HepG2 (cell line): ENCODE results near the gene NRN1L. TPM values are rescaled to one million over a fixed set of nuclear protein-coding genes. Genes with fewer than 3 reads are reported as not detected.

Source experiments
- CBX2 ChIP-seq, 2 experiments: fragments of 200-600 bp in 1 of 2; sonication (generic); formaldehyde crosslinking in 1 of 2; IDR thresholded peaks; 2 replicates each; pipeline versions ENCODE4 v1.7.0 to v1.8.1; 2018 to 2022; ENCODE audit warnings: low read depth in 2 of 2, low read length in 1 of 2, mild to moderate bottlenecking in 1 of 2, missing genetic modification reagents in 1 of 2
- ERF ChIP-seq: IDR thresholded peaks from 2 replicates; pipeline ENCODE4 v1.6.1; 2018; ENCODE audit warnings: missing biosample characterization, missing genetic modification reagents
- HMGA1 ChIP-seq: sonication (generic); formaldehyde crosslinking; conservative IDR thresholded peaks from 2 replicates; pipeline ENCODE4 v1.4.0; 2020; ENCODE audit warnings: missing genetic modification reagents
- HOXA7 ChIP-seq: sonication (generic); formaldehyde crosslinking; IDR thresholded peaks from 2 replicates; pipeline ENCODE4 v1.8.1; 2022; ENCODE audit warnings: mild to moderate bottlenecking, missing genetic modification reagents, moderate library complexity
- KLF15 ChIP-seq: sonication (generic); formaldehyde crosslinking; IDR thresholded peaks from 2 replicates; pipeline ENCODE4 v1.8.1; 2023; ENCODE audit warnings: borderline replicate concordance, mild to moderate bottlenecking, inconsistent platforms, missing genetic modification reagents, mixed read lengths
- MED8 ChIP-seq: sonication (generic); formaldehyde crosslinking; IDR thresholded peaks from 2 replicates; pipeline ENCODE4 v1.8.1; 2023; ENCODE audit warnings: mild to moderate bottlenecking, missing genetic modification reagents; ENCODE audit not compliant: insufficient replicate concordance
- MXI1 ChIP-seq: IDR thresholded peaks from 3 replicates; pipeline ENCODE4 v1.6.1; 2012; ENCODE audit warnings: low read depth, low read length, inconsistent platforms, borderline replicate concordance
- NR1H2 ChIP-seq: sonication (generic); formaldehyde crosslinking; IDR thresholded peaks from 2 replicates; pipeline ENCODE4 v1.8.1; 2022; ENCODE audit warnings: low read depth, missing genetic modification reagents, borderline replicate concordance
- SALL2 ChIP-seq: sonication (generic); formaldehyde crosslinking; IDR thresholded peaks from 2 replicates; pipeline ENCODE4 v1.8.1; 2023; ENCODE audit warnings: mild to moderate bottlenecking, missing genetic modification reagents, inconsistent platforms
- SKI ChIP-seq: fragments of 450-650 bp; IDR thresholded peaks from one replicate; pipeline ENCODE4 v1.6.1; 2018; ENCODE audit warnings: mild to moderate bottlenecking; ENCODE audit not compliant: partially characterized antibody
- TAF15 ChIP-seq: fragments of 200-400 bp; formaldehyde crosslinking; IDR thresholded peaks from one replicate; pipeline ENCODE4 v1.6.1; 2018; ENCODE audit warnings: mild to moderate bottlenecking, low read depth, low read length; ENCODE audit not compliant: poor library complexity, severe bottlenecking
- TBX2 ChIP-seq: sonication (generic); formaldehyde crosslinking; IDR thresholded peaks from 2 replicates; pipeline ENCODE4 v1.5.0; 2020; ENCODE audit warnings: missing genetic modification reagents, mild to moderate bottlenecking, borderline replicate concordance
- XRCC5 ChIP-seq: fragments of 200-400 bp; formaldehyde crosslinking; optimal IDR thresholded peaks from 2 replicates; pipeline ENCODE3; 2017; ENCODE audit warnings: mild to moderate bottlenecking, low read length
- ZFP36L1 ChIP-seq: sonication (generic); formaldehyde crosslinking; IDR thresholded peaks from 2 replicates; pipeline ENCODE4 v1.8.0; 2022; ENCODE audit warnings: mild to moderate bottlenecking, missing genetic modification reagents, moderate library complexity
- ZNF101 ChIP-seq: sonication (generic); formaldehyde crosslinking; IDR thresholded peaks from 2 replicates; pipeline ENCODE4 v1.4.0; 2020; ENCODE audit warnings: mild to moderate bottlenecking, low read depth, missing genetic modification reagents, borderline replicate concordance
- ZNF629 ChIP-seq: sonication (generic); formaldehyde crosslinking; conservative IDR thresholded peaks from 2 replicates; pipeline ENCODE4 v1.5.0; 2020; ENCODE audit warnings: missing genetic modification reagents
- ZNF678 ChIP-seq: sonication (generic); formaldehyde crosslinking; IDR thresholded peaks from 2 replicates; pipeline ENCODE4 v1.4.0; 2020; ENCODE audit warnings: mild to moderate bottlenecking, missing genetic modification reagents
- ZNF75D ChIP-seq: sonication (generic); formaldehyde crosslinking; IDR thresholded peaks from 2 replicates; pipeline ENCODE4 v1.8.1; 2023; ENCODE audit warnings: missing genetic modification reagents, mild to moderate bottlenecking, borderline replicate concordance
- ZNF879 ChIP-seq: sonication (generic); formaldehyde crosslinking; IDR thresholded peaks from 2 replicates; pipeline ENCODE4 v1.8.1; 2023; ENCODE audit warnings: missing genetic modification reagents
- polyA plus RNA-seq, 8 experiments: library from polyadenylated mRNA; depleted of rRNA in 3 of 8; stranded (reverse) in 7 of 8; unstranded in 1 of 8; fragments of >200 nt; fragmentation: Illumina TruSeq in 4 of 8; extraction: Trizol in 4 of 8; gene quantifications; 2 replicates each; pipeline versions ENCODE4 v1.2.1 to v1.2.3, GENCODE V29; 2011 to 2016; ENCODE audit warnings: low read depth in 4 of 8, missing spikeins in 1 of 8, mixed read lengths in 1 of 8; ENCODE audit not compliant: insufficient read depth in 1 of 8
- total RNA-seq, 5 experiments: library from RNA; depleted of rRNA; stranded (reverse); fragments of >200 nt; fragmentation: Illumina TruSeq; extraction: Trizol; gene quantifications; 2 replicates each; pipeline ENCODE4 v1.2.3, GENCODE V29; 2016; ENCODE audit warnings: low read depth in 1 of 5
- TF ChIP-seq, protein P1 (sequence below): sonication (generic); formaldehyde crosslinking; IDR thresholded peaks from 2 replicates; pipeline ENCODE4 v1.5.1; 2020; ENCODE audit warnings: mild to moderate bottlenecking, missing genetic modification reagents, borderline replicate concordance
- TF ChIP-seq, protein P2 (sequence below): sonication (generic); formaldehyde crosslinking; IDR thresholded peaks from 2 replicates; pipeline ENCODE4 v1.5.0; 2020; ENCODE audit warnings: missing genetic modification reagents
- TF ChIP-seq, protein P3 (sequence below): sonication (generic); formaldehyde crosslinking; conservative IDR thresholded peaks from 2 replicates; pipeline ENCODE4 v1.4.0; 2020; ENCODE audit warnings: missing genetic modification reagents
- TF ChIP-seq, protein P4 (sequence below): sonication (generic); formaldehyde crosslinking; conservative IDR thresholded peaks from 2 replicates; pipeline ENCODE4 v1.5.0; 2020; ENCODE audit warnings: missing genetic modification reagents

Gene NRN1L
- total and polyA plus RNA-seq, 2 of the 13 experiments (the other 11 are each of a cell fraction or from before 2014, with no cell fraction given): 0.53 to 1.2 TPM

DNA sequence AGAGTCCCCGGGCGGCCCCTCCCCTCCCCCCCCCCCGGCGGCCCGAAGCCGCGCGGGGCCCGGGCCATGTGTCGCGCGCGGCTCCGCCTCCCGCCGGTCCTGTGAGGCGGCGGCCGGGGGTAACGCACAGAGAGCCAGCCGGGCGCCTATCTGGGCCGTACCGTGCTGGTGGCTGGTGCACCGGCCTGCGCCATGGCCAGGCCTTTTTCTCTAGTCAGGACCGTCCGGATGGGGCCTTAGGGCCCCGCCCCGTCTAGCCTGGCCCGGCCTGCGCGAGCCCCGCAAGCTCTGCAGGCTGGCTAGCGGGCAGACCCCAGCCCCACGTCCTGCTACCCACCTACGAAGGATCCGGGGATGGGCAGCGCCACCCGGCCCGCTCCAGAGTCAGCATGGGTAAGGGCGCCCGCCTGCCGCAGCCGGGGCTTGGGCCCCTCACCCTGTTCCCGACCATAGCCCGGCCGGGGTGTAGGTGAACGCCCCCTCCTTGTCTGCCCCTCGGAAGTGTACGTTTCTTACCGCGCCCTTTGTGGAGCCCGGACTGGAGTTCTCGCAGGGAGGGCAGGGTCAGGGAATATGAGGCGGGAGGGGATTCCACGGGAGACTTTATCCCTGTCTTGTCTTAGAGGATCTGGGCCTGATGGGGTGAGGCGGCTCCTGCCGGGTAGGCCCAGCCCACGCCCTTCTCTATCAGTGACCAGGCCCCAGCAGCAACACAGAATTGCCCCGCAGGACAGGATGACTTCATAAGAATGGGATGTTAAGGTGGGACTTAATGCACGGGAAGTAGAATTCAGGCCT, 37.4 kb upstream of the NRN1L start, which contains the start of gene CENPT (continued):
- TF ChIP-seq, protein P1, sequence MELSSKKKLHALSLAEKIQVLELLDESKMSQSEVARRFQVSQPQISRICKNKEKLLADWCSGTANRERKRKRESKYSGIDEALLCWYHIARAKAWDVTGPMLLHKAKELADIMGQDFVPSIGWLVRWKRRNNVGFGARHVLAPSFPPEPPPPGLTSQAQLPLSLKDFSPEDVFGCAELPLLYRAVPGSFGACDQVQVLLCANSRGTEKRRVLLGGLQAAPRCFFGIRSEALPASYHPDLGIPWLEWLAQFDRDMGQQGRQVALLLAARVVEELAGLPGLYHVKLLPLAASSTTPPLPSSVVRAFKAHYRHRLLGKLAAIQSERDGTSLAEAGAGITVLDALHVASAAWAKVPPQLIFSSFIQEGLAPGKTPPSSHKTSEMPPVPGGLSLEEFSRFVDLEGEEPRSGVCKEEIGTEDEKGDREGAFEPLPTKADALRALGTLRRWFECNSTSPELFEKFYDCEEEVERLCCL (CRISPR knock-in tag): no peak
- TF ChIP-seq XRCC5 (no peak), ZNF101 (no peak), KLF15 (CRISPR knock-in tag) (no peak), ZNF75D (CRISPR knock-in tag) (no peak), TBX2 (CRISPR knock-in tag) (no peak), TAF15 (no peak), ZNF678 (CRISPR knock-in tag) (peak; percentile 49; the same call in 1 of the 2 replicates), SALL2 (CRISPR knock-in tag) (no peak; the same call in 1 of the 2 replicates), HMGA1 (CRISPR knock-in tag) (no peak), HOXA7 (no peak), ZNF879 (CRISPR knock-in tag) (0 out of 2 replicates have a peak, but pooled peaks have one; percentile 43), CBX2 (IDR thresholded peaks at IDR 0.05; ENCODE audit: low read depth, low read length) (no peak), CBX2 (CRISPR knock-in tag; IDR thresholded peaks at IDR 0.05; ENCODE audit: low read depth) (no peak), ERF (CRISPR knock-in tag) (no peak; the same call in 1 of the 2 replicates), SKI (no peak), MXI1 (peak; percentile 24; the same call in 1 of the 3 replicates), MED8 (CRISPR knock-in tag) (no peak), ZFP36L1 (CRISPR knock-in tag) (no peak; the same call in 1 of the 2 replicates), ZNF629 (CRISPR knock-in tag) (no peak), NR1H2 (CRISPR knock-in tag) (0 out of 2 replicates have a peak, but pooled peaks have one; percentile 68)
- TF ChIP-seq, protein P2, sequence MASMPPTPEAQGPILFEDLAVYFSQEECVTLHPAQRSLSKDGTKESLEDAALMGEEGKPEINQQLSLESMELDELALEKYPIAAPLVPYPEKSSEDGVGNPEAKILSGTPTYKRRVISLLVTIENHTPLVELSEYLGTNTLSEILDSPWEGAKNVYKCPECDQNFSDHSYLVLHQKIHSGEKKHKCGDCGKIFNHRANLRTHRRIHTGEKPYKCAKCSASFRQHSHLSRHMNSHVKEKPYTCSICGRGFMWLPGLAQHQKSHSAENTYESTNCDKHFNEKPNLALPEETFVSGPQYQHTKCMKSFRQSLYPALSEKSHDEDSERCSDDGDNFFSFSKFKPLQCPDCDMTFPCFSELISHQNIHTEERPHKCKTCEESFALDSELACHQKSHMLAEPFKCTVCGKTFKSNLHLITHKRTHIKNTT (CRISPR knock-in tag): no peak; the same call in 1 of the 2 replicates
- TF ChIP-seq, protein P3, sequence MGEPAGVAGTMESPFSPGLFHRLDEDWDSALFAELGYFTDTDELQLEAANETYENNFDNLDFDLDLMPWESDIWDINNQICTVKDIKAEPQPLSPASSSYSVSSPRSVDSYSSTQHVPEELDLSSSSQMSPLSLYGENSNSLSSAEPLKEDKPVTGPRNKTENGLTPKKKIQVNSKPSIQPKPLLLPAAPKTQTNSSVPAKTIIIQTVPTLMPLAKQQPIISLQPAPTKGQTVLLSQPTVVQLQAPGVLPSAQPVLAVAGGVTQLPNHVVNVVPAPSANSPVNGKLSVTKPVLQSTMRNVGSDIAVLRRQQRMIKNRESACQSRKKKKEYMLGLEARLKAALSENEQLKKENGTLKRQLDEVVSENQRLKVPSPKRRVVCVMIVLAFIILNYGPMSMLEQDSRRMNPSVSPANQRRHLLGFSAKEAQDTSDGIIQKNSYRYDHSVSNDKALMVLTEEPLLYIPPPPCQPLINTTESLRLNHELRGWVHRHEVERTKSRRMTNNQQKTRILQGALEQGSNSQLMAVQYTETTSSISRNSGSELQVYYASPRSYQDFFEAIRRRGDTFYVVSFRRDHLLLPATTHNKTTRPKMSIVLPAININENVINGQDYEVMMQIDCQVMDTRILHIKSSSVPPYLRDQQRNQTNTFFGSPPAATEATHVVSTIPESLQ (CRISPR knock-in tag): no peak
- TF ChIP-seq, protein P4, sequence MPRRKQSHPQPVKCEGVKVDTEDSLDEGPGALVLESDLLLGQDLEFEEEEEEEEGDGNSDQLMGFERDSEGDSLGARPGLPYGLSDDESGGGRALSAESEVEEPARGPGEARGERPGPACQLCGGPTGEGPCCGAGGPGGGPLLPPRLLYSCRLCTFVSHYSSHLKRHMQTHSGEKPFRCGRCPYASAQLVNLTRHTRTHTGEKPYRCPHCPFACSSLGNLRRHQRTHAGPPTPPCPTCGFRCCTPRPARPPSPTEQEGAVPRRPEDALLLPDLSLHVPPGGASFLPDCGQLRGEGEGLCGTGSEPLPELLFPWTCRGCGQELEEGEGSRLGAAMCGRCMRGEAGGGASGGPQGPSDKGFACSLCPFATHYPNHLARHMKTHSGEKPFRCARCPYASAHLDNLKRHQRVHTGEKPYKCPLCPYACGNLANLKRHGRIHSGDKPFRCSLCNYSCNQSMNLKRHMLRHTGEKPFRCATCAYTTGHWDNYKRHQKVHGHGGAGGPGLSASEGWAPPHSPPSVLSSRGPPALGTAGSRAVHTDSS: no peak
